Erythroblast (primary cell): Measurements from ENCODE around the gene HSPE1.

Experiments used
- GATA1 ChIP-seq: IDR thresholded peaks from 2 replicates; pipeline ENCODE4 v1.6.1; 2011; ENCODE audit warnings: low read depth, mild to moderate bottlenecking, control low read depth, low read length, moderate library complexity
- POLR2A ChIP-seq: IDR thresholded peaks from 2 replicates; pipeline ENCODE4 v1.6.1; 2011; ENCODE audit warnings: mild to moderate bottlenecking, low read length

DNA sequence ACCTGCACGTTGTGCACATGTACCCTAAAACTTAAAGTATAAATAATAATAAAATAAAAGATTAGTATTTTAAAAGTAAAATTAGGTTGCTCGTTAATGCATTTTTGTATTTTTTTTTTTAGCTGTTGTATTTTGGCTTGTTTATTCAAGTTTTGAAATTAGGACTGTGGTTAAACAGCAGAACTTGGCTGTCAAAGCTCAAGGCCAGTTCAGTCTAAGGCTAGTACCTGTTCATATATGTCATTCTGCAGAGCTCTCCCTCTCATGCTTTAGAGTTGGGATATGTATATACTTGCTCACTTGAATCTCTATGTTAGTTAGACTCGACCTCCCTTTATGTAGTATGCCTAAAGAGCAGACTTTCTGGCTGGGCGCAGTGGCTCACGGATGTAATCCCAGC lies 48.4 kb downstream of the HSPE1 start:
- TF ChIP-seq POLR2A, result no peak
- TF ChIP-seq GATA1, result no peak
